HUDEP-2 (cell line): ENCODE measurements around the gene RAX.

ENCODE experiments used
- DNase-seq, 76 experiments: peaks; one replicate each; lab custom pipeline; 2025; ENCODE audit not compliant: unreplicated experiment in 76 of 76; lab: John Stamatoyannopoulos, UW

The RAX gene

DNA sequence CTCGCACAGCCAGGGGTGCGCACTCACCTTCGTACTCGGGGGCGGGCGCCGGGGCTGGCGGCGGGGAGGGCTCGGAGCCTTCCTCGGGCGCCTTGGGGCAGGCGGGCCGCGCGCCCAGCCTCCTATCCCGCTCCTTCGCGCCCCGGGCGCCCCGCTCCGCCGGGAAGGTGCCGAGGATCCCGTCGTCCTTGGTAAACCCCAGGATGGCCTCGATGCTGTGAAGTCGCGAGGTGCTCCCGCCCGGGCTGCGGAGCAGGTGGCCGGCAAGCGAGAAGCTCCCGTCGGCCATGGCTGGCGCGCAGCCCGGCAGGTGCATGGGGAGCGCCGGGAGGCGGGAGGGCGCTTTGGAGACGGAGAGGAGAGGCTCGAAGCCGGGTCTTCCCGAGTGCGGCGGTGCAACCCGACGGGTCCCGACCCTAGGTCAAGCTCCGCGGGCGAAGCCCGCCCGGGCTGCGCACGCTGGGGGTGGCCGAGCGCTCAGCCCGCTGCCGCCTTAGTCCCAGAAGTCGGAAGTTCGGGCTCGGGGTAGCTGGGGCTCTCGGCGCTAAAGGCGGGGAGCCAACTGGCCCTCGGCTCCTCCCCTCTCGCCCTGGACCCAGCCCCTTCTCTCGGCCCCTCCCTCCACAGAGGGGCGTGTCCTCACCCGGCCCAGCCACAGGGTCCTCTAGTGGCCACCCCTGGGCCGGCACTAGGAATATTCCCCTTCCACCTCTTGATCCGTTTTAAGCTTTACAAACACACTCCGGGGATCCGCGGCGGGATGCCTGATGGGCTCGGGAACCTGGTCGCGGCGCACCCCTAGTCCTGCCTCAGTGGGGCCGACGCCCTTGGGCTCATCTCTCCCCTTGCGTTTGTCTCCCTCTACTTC is at the start of gene RAX:
TSS of gene RAX (minus strand) at position 564 of the 868 bp plus-strand sequence. CDS start at position 316, 248 bp downstream.
- peak in 42 of 76 experiments; percentile 3 to 62 (median 32) for DNase-seq

DNA sequence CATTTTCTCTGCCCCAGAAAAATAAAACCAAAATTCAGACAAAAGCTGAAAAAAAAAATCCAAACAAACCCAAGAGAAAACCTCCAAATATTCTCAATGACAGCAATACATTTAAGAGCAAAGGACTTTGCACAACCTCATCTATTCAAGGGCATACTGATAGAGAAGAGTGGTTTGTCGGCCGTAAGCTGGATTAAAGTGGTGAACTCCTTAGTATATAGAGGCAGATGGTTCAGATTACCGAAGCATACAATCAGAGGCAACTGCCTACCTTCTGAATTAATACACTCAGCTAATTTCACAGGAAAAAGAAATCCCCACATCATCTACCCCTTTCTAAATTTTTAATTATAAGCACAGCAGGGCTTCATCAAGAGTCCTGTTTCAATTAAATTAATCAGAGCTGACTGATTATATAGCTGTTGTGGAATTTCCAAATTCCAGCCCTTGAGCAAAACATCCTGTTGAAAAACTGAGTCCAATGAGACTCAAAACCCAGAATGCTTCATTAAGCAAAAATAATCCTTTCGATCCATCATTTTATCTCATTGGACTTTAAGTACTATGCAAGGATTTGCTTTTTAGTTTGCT is 45.3 kb upstream of the RAX start, which contains the start of gene CPLX4:
TSS of gene CPLX4 (minus strand) at position 190 of the 591 bp plus-strand sequence. CDS start at position 3, 187 bp downstream.
- no peak for DNase-seq

DNA sequence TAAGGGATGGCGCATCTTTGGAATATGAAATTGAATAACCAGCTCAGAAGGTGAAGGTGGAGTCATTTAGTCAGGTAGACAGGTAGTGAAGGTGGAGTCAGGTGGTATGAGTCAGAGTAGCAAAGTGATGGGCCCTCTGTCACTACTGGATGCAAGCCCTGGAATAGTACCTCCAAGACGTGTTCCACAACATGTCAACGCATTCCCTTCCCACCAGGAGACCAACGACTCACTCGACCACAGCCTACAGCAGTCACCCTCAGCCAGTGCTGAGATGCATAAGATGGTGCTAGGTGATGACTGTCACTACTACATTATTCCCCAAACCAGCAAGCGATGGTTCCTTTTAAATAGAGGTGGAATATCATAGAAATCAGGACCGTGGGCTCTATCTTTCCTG is 38.4 kb upstream of the RAX start:
- DNase-seq = no peak

DNA sequence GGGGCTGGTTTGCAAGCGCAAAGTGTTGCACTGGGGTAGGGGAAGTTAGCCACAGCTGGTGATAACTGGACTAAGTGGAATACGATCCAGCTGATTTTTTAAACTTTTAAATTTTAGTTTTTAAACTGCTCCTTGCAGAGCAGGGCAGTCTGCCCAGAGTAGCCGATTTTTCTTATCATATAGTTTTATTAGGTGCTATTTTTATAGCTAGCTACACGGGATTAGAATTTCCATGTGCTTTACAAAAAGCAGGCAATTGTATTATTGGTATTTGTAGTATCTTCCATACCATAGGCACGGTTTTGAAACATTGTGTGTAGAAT is 35.6 kb upstream of the RAX start:
- peak in 1 of 76 experiments; percentile 27 for DNase-seq

DNA sequence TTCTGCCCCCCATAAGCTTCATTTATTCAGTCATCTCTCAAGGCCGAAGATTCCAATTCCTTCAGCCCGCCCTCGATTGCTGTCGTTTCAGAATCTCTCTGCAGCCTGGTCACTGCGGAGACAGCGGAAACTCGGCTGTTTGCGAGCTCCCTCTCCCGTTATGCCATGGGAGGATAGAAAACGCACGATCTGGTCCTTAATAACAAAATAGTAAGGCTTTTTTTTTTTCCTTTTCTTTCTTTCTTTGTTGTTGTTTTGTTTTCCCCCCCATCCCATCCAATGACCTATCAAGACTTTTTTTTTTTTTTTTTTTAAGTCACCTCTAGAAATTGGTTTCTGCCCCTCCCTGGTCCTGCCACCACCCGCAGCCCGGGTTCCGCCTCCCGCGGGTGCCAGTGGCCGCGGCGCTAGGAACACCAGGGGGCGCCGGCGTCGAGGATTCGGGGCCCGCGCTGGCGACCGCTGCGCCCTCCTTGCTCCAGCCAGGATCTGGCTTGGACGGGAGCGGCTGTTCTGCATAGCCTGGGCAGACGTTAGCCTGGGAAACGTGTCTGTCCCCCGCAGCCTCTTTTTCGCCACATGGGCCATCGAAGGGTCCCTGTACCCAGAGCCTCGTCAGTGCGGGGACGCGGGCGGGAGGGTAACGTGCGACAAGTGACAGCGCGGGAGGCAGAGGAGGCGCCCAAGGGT is 35.1 kb upstream of the RAX start:
- DNase-seq = peak in 66 of 76 experiments; percentile 1 to 77 (median 54)

DNA sequence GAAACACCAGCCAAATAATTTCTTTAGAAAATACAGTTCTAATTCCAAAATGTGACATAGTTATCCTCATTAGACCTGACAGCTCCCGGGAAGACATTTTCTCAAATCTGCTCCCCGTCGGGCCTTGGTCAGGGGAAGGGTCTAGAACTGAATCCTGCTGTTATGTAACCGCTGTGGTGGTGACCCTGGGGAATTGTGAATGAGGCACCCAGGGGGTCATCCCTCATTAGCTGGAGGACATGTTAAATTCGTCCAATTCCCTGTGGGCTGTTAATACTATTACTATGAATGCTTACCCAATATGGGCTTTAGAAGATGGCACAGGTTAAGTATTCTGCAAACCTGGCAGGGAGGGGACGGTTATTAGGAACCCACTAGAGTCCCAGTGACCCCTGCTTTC is 33.4 kb upstream of the RAX start:
- no peak for DNase-seq

DNA sequence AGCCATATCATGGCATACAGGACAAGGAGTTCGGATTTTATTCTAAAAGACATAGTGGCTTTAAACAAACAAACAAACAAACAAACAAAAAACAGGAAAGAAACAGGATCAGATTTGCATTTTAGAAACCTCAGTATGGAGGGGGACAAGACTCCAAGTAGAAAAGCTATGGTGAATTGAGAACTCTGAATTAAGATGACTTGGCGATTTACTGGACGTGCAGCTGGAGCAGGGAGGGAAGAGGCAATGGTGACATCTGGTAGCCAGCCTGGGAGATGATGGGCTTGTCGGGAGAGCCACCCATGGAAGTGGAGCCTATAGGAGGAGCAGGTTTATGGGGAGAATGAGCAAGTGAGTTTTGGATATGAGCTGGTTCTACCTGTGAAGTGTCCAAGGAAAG is 32.0 kb upstream of the RAX start:
- DNase-seq = no peak

DNA sequence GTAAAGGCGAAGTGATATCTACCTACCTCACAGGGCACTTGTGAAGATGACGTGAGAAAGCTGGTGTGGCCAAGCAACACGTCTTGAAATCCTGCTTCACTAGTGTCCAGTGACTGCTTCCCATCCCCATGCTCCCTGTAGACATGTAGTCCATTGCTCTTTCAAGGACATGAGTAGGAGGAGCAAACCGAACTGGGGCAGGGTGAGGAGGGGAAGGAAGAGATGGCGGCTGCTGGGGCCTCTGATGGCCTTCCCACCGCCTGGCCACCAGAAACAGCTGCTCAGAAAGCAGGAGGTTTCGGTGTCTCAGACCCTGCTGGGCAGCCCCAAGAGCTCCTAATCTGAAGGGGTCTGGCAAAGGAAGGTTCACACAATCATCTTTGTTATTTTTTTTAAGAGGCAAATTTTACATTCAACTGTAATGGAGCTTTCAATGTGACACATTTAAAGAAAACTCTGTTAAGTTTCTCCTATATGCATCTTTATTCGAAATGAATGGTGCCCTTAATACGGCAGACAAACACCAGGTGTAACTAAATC is 30.5 kb upstream of the RAX start:
- DNase-seq = no peak

DNA sequence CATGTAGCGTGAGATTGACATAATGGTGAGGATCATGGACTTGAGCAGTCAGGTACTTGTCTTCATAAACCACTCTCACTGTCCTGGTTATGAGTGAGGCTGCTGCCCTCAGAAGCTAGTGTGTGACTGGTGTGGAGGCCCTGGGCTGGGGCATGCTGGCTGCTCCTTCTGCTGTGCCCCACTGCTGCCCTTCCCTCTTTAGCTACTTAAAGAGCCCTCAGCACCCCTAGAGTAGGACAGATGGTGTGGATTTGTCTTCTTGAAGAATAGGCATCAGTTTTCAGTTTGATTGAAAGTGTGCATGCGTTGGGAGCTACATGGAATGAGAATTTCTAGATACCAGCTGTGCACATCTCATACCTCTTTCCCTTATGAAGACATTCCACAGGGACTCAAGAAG is 29.8 kb upstream of the RAX start:
- no peak for DNase-seq

DNA sequence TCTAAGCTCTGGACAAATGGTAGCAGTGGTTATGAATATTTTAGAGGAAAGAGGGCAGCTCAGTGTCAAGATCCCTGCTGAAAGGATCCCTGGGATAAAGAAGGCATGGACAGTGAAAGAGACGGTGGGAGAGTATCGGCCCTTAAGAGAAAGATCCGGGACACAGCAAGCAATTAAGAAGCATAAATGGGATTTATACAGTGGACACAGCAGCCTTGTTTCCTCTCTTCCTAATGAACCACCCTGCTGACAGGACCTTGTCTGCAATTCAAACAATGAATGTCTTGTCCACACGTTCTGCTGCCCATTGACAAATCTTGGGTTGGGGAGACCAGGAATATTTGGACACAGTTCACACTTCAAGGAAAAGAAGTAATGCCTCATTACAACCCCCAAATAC is 28.7 kb upstream of the RAX start:
- no peak for DNase-seq

DNA sequence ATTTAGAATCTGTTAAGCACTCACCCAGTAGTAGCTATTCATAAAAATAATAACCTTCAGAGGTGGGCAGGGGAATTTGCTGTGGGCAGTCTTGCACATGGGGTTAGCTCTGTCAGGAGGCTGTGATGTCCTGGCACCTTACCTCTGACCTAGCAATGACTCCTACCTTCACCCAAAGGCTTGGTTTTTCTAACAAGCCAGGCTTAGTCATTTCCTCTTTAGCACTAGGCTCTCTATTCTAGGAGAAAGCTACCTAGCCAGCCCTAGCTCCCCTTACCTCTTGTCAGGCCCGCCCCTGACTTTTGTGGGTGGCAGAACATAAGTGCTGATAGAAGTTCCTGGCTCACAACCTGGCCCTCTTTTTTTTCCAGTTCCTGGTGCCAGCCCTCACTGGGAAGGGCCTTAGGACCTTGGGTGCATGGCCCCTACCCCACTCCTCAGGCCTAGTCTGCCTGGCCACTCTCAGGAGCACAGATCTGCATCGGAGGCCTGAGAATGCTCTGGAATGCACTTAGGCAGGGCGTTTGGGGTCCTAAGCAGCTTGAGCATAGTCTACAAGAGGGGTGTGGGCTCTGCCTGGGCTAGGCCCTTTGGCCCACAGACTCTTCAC is 27.5 kb upstream of the RAX start:
- DNase-seq = no peak

DNA sequence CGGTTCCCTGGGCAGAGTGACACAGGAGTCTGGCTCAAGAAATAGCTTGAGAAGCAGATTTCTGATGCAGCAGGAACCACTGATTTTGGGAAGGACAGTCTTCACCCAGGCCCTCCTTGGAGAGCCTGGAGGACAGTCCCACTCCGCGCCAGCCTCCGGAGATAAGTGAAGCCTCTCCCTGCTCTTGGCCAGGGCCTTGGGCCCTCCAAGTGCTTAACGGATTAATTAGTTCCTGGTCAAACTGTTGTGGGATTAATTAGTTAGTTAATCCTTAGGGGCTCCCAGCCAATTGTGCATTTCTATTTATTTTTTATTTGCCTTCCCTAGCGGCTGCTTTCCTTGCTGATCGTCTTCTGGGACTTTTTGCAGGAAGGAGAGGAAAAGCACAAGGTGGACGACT is 25.6 kb upstream of the RAX start:
- DNase-seq = no peak

DNA sequence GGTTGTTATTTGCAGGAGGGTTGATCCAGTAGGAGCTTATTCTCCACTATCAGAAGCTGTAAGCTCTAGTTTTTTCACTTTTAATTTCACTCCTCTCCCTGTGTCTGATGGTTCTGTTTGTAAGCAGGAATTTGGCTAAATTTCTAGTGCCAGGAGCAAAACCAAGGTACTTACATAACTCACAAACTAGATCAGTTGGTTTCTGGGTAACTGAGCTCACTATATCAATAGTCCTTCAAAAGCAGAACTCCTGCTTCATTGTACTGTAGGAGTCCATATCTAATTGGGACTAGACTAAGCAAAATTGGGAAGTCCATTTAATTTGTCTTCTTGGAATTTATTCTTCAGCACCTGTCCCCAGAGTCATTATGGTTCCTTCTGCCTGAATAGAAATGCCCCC is 20.1 kb upstream of the RAX start:
- no peak for DNase-seq

DNA sequence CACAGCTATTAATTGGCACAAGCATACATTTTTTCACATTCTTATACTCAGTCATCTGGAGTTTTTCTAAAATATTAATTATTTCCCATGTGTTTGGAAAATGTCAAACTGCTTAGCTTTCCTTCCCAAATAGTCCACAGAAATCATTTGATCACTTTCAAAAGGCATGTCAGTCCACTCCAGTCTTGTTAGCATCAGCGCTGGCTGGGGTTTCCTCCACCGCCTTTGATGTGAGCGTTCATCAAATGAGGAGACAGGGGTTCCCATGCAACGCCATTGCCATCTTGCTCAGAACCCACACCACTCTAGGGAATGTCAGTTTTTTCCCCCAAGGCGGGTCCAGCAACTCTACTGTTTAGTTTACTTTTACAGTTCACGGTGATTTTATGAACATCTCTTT is 13.1 kb upstream of the RAX start:
- DNase-seq = no peak

DNA sequence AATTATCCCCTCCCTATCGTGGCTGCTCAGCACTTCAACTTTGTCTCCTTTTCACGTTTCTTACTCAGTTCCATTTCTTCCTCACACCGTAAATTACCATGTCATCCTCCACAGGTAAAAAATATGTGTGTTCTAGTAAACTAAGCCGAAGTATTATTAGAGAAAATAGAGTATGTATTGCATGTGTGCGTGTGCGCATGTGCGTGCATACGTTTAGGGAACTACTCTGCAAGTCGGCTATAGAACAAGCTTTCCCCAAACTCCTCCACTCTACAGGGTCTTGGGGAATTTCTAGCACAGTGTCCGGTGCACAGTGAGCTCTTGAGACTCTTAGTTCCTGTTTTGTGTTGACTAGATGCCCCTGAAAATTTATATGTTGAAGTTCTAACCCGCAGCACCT is 9.1 kb upstream of the RAX start:
- no peak for DNase-seq

DNA sequence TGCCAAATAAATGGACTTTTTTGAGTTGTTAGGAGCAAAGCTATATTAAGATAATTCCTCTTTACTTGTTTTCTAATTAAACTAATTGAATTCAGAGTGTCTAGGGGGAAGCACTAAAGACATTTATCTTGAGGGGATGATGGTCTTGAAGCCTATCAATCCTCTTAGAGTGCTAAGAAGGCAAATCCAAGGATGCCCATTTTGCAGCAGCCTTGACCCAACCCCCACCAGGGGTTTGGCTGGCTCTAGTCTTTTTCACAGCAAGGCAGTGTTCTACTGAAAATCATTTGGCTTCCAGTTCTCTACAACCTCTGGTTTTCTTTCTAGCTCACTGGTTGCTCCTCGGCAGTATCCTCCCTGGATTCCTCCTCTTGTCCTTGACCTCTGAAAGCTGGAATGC is 6.5 kb upstream of the RAX start:
- DNase-seq = no peak

DNA sequence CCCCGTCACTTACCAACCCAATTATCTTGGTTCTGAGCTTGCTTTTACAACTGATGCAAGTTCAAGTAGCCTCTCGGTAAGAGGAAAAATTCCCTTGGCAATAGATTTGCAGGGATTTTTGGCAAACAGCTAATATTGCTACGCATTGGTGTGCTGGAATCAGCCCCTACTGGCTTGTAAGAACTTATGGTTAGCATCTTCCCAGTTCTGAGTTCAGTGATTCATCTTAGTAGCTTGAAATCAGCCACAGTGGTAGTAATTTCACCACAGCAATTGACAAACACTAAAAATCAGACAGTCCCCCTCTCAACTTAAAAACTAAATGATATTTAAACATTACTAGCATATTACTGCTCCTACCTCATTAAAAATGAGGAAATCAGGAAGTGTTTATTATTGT is 5.9 kb upstream of the RAX start:
- no peak for DNase-seq

DNA sequence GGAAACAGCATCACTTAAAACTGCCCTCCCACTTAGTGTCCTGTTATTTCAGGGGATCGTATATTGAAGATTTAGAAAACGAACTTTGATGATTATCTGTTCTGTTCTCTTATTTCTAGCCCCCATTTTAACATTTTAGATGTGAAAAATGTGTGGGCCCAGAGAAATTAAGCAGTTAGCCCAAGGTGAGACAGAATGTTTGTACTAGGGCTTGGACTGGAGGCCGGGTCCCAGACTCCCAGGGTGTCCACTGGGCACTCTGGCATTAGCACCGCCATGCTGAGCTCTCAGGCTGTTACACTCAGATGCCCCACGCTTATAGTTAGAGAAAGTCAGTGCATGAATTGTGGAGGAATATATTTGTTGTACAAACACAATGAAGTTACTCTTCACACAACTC is 5.5 kb upstream of the RAX start:
- DNase-seq = no peak

DNA sequence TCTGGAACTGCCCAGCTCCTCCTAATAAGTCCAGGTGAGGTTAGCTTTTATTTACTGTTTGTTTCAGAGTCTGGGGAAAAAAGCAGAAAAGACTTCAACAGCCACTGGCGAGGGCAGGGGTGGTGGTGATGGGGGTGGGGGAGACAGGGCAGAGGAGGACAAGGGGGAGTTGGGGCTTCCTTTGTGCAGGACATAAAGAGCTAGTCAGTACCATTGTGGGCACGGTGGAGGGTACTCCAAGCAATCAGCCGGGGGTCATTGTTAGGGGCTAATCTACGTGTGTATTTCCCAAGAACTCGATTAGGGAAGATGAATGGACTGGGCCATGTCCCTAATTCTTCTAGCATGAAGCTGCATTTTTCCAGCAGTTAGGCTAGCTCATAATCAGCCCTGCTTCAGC is 2.8 kb upstream of the RAX start:
- DNase-seq = no peak

DNA sequence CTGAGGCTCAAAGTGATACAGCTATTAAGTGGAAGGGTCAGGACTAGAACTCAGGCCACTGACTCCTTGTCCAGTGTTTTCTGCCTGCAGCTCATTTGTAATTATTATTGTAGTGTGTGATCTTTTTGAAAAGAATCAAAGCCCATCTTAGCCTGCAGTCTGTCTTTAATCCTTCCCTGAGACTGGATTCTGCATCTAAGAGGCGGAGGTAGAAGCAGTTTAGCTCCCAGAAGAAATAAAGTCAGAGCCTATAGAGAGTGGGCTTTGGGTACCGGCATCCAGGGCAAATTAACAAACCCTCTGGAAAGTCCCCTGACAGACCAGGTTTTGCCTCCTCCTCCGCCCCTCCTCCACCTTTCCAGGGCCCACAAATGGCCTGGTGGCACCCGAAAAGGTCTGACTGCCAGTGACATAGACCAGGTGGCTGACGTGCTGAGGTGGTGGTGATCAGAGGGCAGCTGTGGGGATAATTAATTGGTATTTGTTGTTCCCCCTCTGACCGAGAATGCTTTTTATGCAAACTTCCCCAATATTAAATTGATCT is 2.2 kb upstream of the RAX start:
- no peak for DNase-seq

DNA sequence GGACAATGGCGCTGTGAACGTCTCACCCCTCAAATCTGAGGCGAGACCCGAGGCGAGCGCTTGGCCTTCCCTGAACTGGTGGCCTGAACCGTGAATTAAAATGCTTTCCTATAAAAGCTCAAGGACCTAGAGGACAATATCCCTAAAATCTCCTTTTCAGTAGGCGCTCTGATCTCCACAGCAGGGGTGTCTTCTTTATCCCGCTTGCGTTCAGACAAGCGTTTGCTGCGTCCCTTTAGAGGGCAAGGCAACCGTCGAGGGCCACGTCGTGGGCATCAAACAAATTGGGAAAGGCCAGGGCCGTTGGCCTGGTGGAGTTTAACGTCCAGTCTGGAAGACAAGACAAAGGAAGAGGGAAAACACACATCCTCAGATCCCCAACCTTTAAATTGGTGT is 1.3 kb upstream of the RAX start:
- DNase-seq = no peak
